GM10266 (cell line): Measurements from ENCODE around the gene TMEM259.

Experiments used
- DNase-seq: peaks from one replicate; pipeline ENCODE4 v3.0.0; 2012; ENCODE audit errors: extremely low spot score
- CTCF ChIP-seq: IDR thresholded peaks from 2 replicates; pipeline ENCODE4 v1.5.1; 2012; ENCODE audit warnings: mild to moderate bottlenecking, low read depth; ENCODE audit not compliant: control insufficient read depth, insufficient read depth; ENCODE audit errors: missing control alignments

The TMEM259 gene

GRCh38 chr19:1004803-1005664 is 15.9 kb downstream of the TMEM259 start:
- no peak for DNase-seq
- TF ChIP-seq CTCF, result no peak

DNA sequence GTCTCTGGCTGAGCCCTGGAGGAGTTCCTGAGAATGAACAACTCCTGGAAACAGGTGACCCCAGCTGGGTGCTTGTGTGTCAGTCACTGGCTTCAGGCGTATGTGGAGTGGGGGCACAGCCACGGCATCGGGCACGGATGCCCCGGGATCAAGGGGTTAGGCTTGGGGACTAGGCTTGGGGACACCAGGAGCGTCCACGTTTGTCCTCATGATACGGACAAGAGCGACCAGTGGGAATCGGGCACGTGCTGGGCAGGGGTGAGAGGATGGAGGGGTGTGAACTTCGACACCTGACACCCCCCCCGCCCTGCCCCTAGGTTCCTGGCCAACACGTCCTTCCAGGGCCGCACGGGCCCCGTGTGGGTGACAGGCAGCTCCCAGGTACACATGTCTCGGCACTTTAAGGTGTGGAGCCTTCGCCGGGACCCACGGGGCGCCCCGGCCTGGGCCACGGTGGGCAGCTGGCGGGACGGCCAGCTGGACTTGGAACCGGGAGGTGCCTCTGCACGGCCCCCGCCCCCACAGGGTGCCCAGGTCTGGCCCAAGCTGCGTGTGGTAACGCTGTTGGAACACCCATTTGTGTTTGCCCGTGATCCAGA is 16.6 kb downstream of the TMEM259 start:
- TF ChIP-seq CTCF, result no peak
- no peak for DNase-seq

DNA sequence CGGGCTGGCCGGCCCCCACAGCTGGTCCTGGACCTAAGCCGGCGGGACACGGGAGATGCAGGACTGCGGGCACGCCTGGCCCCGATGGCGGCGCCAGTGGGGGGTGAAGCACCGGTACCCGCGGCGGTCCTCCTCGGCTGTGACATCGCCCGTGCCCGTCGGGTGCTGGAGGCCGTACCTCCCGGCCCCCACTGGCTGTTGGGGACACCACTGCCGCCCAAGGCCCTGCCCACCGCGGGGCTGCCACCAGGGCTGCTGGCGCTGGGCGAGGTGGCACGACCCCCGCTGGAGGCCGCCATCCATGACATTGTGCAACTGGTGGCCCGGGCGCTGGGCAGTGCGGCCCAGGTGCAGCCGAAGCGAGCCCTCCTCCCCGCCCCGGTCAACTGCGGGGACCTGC is 17.6 kb downstream of the TMEM259 start:
- no peak for TF ChIP-seq CTCF
- no peak for DNase-seq

DNA sequence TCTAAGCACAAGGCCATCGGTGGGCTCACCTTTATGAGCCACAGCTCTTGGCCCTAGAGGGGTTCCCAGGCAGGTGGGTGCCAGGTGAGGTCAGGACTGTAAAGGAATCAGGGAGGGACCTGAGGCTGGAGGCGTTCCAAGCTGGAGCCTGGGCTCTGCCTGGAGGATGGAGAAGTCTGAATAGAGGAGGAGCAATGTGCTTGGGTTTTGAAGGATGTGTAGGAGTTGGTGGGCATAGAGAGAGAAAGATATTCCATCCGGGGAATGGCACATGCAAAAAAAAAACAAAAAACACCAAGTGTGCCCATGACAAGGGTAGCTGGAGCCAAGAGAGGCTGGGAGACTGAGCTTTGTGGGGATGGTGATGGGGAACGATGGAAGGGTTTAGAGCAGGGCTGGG is 18.3 kb downstream of the TMEM259 start:
- DNase-seq, result no peak
- no peak for TF ChIP-seq CTCF

DNA sequence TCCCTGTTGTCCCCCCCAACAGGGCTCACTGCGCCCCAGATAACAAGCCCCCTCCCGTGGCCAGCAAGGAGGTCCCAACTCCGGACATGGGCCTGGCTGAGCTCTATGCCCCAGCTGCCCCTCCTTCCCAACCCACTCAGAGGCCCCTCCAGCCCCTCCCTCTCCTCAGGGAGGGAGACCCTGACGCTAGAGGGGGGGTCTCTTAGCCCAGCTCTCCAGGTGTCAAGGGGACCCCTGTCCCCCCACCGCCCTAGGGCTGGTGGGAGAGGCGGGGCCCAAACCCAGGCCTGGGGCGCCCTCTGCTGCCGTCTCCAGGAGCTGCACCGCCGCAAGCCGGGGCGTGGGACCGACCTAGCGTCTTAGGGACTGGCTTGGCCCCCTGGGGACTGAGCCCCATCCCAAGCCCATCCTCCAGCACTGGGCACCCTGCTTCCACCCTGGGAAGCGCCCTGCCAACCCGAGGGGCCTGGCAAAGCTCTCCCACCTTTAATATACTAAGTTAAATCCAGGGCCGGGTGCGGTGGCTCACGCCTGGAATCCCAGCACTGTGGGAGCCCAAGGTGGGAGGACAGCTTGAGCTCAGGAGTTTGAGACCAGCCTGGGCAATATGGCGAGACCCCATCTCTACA is 19.3 kb downstream of the TMEM259 start:
- peak; percentile 91 for DNase-seq
- peak; percentile 98 for TF ChIP-seq CTCF

DNA sequence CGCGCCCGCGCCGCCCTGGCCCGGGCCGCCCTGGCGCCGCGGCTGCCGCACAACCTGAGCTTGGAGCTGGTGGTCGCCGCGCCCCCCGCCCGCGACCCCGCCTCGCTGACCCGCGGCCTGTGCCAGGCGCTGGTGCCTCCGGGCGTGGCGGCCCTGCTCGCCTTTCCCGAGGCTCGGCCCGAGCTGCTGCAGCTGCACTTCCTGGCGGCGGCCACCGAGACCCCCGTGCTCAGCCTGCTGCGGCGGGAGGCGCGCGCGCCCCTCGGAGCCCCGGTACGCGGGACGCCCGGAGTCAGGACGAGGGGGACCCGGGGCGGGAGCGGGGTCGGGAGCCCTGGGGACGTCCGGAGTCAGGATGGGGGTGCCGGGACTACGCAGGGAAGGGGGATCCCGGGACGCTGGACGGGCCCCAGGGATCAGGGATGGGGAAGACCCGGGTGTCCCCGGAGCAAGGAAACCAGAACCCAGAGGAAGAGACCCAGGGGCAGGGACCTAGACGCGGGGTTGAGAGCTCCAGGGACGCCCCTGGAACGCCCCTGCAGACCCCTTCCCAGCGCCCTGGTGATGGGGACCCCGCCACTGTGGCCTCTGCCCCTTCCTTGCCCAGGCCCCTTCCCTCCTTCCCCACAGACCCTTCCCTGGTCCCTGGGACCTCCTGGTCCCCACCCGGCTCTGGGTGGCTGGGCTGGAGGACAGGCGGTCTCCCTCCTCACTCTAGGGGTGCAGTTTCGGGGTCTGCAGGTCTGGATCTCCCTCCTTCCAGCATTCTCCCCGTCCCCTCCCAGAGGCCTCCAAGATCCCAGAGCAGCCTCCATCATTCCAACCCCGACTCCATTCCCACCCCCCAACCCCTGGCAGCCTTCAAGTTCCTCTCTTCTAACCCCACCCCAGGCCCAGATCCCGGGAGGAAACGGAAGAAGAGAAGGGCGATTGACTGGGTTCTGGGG is 20.1 kb downstream of the TMEM259 start:
- no peak for TF ChIP-seq CTCF
- peak; percentile 71 for DNase-seq
